GM12864 (cell line): ENCODE data around the gene ARFGAP1.

Source experiments
- DNase-seq: peaks from one replicate; pipeline ENCODE4 v3.0.0-alpha.2; 2011; ENCODE audit warnings: low read depth
- H3K4me3 ChIP-seq: 2 replicates; pipeline ENCODE4 v1.5.1; 2011; ENCODE audit warnings: mild to moderate bottlenecking, low read depth, low read length, control low read depth
- CTCF ChIP-seq: IDR thresholded peaks from 2 replicates; pipeline ENCODE4 v1.5.1; 2011; ENCODE audit warnings: low read depth, mild to moderate bottlenecking, moderate library complexity, low read length, control low read depth, inconsistent platforms; ENCODE audit errors: missing control alignments

The ARFGAP1 gene

GRCh38 chr20:63270606-63271325 is 1.8 kb upstream of the ARFGAP1 start:
- no peak for DNase-seq
- no peak for TF ChIP-seq CTCF
- no peak overlapping the region for H3K4me3 ChIP-seq

GRCh38 chr20:63273059-63273579 is 506 bp downstream of the ARFGAP1 start:
- H3K4me3 ChIP-seq, result peak overlapping the region; percentile 81
- no peak for DNase-seq
- TF ChIP-seq CTCF, result no peak

GRCh38 chr20:63273635-63274380 is 1.2 kb downstream of the ARFGAP1 start:
- H3K4me3 ChIP-seq, result peak overlapping the region; percentile 81
- no peak for TF ChIP-seq CTCF
- no peak for DNase-seq

- no peak for TF ChIP-seq CTCF
- H3K4me3 ChIP-seq, result no peak overlapping the region; the same call in 1 of the 2 replicates
- DNase-seq, result no peak
Measured at GRCh38 chr20:63274381-63275228, 2.0 kb downstream of the ARFGAP1 start.

- TF ChIP-seq CTCF, result no peak
- no peak for DNase-seq
Measured at GRCh38 chr20:63275825-63276224, 3.2 kb downstream of the ARFGAP1 start.

GRCh38 chr20:63276956-63277355 is 4.3 kb downstream of the ARFGAP1 start:
- no peak for TF ChIP-seq CTCF
- DNase-seq, result no peak
- H3K4me3 ChIP-seq, result no peak overlapping the region

More at GRCh38 chr20:63275825-63276224, 3.2 kb downstream of the ARFGAP1 start:
- H3K4me3 ChIP-seq, result no peak overlapping the region
